SK-N-DZ (cell line): ENCODE data around the gene MTCH2. TPM values are rescaled to one million over a fixed set of nuclear protein-coding genes. Genes with fewer than 3 reads are reported as not detected.
"Not testable (repeated sequence)": the region's sequence is repeated elsewhere in the genome, so short reads cannot be mapped to it uniquely, and the experiment has no call there.

ENCODE experiments used
- DNase-seq: peaks from one replicate; pipeline ENCODE4 v3.0.0-alpha.2; 2015; ENCODE audit warnings: low spot score
- polyA plus RNA-seq, 2 experiments: library from polyadenylated mRNA; depleted of rRNA; stranded (reverse); fragments of >200 nt; gene quantifications; 2 replicates each; pipeline ENCODE4 v1.2.3, GENCODE V29; 2014

The MTCH2 gene
- polyA plus RNA-seq (2014; cell fraction: cytosol; rRNA removed) = 140 and 145 TPM in 2 replicates
- 76.2 and 84.8 TPM in 2 replicates for polyA plus RNA-seq (2014; cell fraction: nucleus; rRNA removed)

- DNase-seq = peak; percentile 96
Observed at GRCh38 chr11:47642099-47642855, at the start of gene MTCH2. MTCH2 (minus strand) TSS chr11:47642559; CDS start chr11:47642465, 94 bp downstream.

GRCh38 chr11:47691979-47692378, 49.6 kb upstream of the MTCH2 start:
- DNase-seq = no peak

- DNase-seq = no peak
Observed at GRCh38 chr11:47689480-47689879, 47.1 kb upstream of the MTCH2 start.

GRCh38 chr11:47688991-47689390, 46.6 kb upstream of the MTCH2 start:
- no peak for DNase-seq

- no peak for DNase-seq
Observed at GRCh38 chr11:47688111-47688510, 45.8 kb upstream of the MTCH2 start.

- not testable (repeated sequence) for DNase-seq
Observed at GRCh38 chr11:47686704-47687103, 44.3 kb upstream of the MTCH2 start.

- no peak for DNase-seq
Observed at GRCh38 chr11:47686151-47686550, 43.8 kb upstream of the MTCH2 start.

- DNase-seq = no peak
Observed at GRCh38 chr11:47675851-47676250, 33.5 kb upstream of the MTCH2 start.

- DNase-seq = no peak
Observed at GRCh38 chr11:47672283-47672730, 29.9 kb upstream of the MTCH2 start.

- no peak for DNase-seq
Observed at GRCh38 chr11:47669856-47670255, 27.5 kb upstream of the MTCH2 start.

- DNase-seq = no peak
Observed at GRCh38 chr11:47668665-47669064, 26.3 kb upstream of the MTCH2 start.

GRCh38 chr11:47667555-47667954, 25.2 kb upstream of the MTCH2 start:
- DNase-seq = no peak

- DNase-seq = no peak
Observed at GRCh38 chr11:47667135-47667534, 24.8 kb upstream of the MTCH2 start.

GRCh38 chr11:47664936-47665335, 22.6 kb upstream of the MTCH2 start:
- not testable (repeated sequence) for DNase-seq

GRCh38 chr11:47661245-47661644, 18.9 kb upstream of the MTCH2 start:
- DNase-seq = no peak

- no peak for DNase-seq
Observed at GRCh38 chr11:47659276-47659675, 16.9 kb upstream of the MTCH2 start.

GRCh38 chr11:47656260-47656885, 14.0 kb upstream of the MTCH2 start:
- DNase-seq = no peak

GRCh38 chr11:47651818-47652469, 9.6 kb upstream of the MTCH2 start:
- DNase-seq = no peak

- DNase-seq = no peak
Observed at GRCh38 chr11:47649276-47649675, 6.9 kb upstream of the MTCH2 start.

GRCh38 chr11:47646019-47646418, 3.7 kb upstream of the MTCH2 start:
- DNase-seq = no peak

- peak; percentile 25 for DNase-seq
Observed at GRCh38 chr11:47645500-47645899, 3.1 kb upstream of the MTCH2 start.

GRCh38 chr11:47641600-47642098, 710 bp downstream of the MTCH2 start:
- no peak for DNase-seq
